NT2/D1 (cell line): ENCODE results near the gene GOLGA3.

Source experiments
- SUZ12 ChIP-seq: IDR thresholded peaks from 2 replicates; pipeline ENCODE4 v1.6.1; 2011; ENCODE audit not compliant: insufficient read length, insufficient read depth; ENCODE audit errors: extremely low read depth
- YY1 ChIP-seq: IDR thresholded peaks from 2 replicates; pipeline ENCODE4 v1.6.1; 2011; ENCODE audit not compliant: insufficient read length, insufficient read depth
- ZNF274 ChIP-seq: IDR thresholded peaks from 2 replicates; pipeline ENCODE4 v1.6.1; 2011; ENCODE audit warnings: mild to moderate bottlenecking, low read depth, low read length

DNA sequence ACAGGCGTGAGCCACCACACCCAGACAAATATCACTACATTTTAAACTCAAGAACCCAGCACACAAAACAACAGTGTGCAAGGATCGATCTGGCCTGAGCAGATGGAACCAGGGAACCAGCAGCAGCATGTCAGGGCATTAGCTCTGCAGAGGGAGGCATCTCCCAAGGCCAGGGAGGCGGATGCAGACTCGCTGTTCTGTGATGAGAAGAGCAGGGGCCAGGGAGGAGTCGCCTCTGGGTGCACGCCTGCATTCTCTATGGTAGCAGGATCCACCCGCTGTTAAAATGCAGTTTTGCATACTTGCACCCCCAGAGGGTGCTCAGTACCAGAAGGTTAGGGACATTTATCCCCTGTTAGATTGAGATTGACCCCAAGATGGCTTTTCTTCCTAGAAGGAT lies 100.2 kb downstream of the GOLGA3 start:
- no peak for TF ChIP-seq YY1
- no peak for TF ChIP-seq SUZ12
- no peak for TF ChIP-seq ZNF274
